ENCODE measurements around the gene SOX8. TPM values are rescaled to one million over a fixed set of nuclear protein-coding genes. Genes with fewer than 3 reads are reported as not detected.

SOX8 gene
- total RNA-seq, 1 donor from 2014 or later, result under 0.01 TPM

DNA sequence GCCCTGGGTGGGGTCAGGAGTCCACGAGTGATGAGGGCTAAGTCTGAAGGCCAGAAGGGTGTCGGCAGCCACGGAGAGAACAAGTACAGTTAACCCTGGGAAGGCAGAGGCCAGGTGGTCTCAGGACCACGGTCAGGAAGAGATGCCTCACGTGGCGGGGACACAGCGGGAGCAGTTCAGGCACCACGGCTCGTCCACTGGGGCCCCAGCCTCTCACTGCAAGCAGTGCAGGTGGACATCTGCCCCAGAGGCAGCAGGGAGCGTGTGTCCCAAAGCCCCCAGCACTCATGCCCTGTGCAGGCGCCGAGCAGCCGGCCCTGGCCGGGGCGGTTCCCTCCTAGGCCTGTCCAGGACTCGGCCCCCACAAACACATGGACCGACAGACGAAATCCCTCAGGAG lies 15.5 kb upstream of the SOX8 start:
- Histone ChIP-seq H3K36me3 (ENCODE audit: control insufficient read depth, insufficient read depth, low read length) (no peaks in the 10 kb centered on the region), H3K27me3 (ENCODE audit: control insufficient read depth, insufficient read depth, low read length) (no peaks in the 10 kb centered on the region), H3K4me3 (ENCODE audit: low read depth, low read length) (no peak overlapping the region)
- FAIRE-seq (no peak), DNase-seq (ENCODE audit: low read depth) (no peak)
- TF ChIP-seq, protein P1, sequence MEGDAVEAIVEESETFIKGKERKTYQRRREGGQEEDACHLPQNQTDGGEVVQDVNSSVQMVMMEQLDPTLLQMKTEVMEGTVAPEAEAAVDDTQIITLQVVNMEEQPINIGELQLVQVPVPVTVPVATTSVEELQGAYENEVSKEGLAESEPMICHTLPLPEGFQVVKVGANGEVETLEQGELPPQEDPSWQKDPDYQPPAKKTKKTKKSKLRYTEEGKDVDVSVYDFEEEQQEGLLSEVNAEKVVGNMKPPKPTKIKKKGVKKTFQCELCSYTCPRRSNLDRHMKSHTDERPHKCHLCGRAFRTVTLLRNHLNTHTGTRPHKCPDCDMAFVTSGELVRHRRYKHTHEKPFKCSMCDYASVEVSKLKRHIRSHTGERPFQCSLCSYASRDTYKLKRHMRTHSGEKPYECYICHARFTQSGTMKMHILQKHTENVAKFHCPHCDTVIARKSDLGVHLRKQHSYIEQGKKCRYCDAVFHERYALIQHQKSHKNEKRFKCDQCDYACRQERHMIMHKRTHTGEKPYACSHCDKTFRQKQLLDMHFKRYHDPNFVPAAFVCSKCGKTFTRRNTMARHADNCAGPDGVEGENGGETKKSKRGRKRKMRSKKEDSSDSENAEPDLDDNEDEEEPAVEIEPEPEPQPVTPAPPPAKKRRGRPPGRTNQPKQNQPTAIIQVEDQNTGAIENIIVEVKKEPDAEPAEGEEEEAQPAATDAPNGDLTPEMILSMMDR (IDR thresholded peaks at IDR 0.05; ENCODE audit: insufficient read depth, low read length, severe bottlenecking), result no peak

DNA sequence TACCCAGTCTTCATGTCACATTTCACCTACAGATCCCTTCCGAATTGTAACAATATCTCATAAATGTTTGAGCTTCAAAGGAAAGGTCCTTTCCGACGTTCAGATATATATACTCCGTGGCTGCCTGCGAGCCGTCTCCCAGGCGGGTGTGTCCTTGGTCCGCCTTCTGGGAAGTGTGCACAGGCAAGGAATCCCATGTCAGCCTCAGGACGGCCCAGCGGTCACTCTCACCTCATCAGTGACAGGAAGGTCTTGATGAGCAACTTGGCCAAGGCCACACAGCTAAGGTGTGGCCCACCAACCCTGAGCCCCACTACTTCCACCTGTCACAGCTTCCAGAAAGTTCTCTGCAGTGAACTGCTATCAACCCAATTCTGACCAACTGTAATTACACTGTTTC lies 15.1 kb upstream of the SOX8 start:
- Histone ChIP-seq H3K36me3 (ENCODE audit: control insufficient read depth, insufficient read depth, low read length) (no peaks in the 10 kb centered on the region), H3K27me3 (ENCODE audit: control insufficient read depth, insufficient read depth, low read length) (no peaks in the 10 kb centered on the region), H3K4me3 (ENCODE audit: low read depth, low read length) (no peak overlapping the region)
- no peak for FAIRE-seq
- no peak for DNase-seq (ENCODE audit: low read depth)
- TF ChIP-seq, protein P1 (IDR thresholded peaks at IDR 0.05; ENCODE audit: insufficient read depth, low read length, severe bottlenecking), result no peak

GRCh38 chr16:967077-967541 lies 14.5 kb upstream of the SOX8 start:
- Histone ChIP-seq H3K27me3 (ENCODE audit: control insufficient read depth, insufficient read depth, low read length) (no peaks in the 10 kb centered on the region), H3K36me3 (ENCODE audit: control insufficient read depth, insufficient read depth, low read length) (no peaks in the 10 kb centered on the region), H3K4me3 (ENCODE audit: low read depth, low read length) (no peak overlapping the region)
- TF ChIP-seq, protein P1 (IDR thresholded peaks at IDR 0.05; ENCODE audit: insufficient read depth, low read length, severe bottlenecking), result no peak
- FAIRE-seq, result no peak
- no peak for DNase-seq (ENCODE audit: low read depth)

DNA sequence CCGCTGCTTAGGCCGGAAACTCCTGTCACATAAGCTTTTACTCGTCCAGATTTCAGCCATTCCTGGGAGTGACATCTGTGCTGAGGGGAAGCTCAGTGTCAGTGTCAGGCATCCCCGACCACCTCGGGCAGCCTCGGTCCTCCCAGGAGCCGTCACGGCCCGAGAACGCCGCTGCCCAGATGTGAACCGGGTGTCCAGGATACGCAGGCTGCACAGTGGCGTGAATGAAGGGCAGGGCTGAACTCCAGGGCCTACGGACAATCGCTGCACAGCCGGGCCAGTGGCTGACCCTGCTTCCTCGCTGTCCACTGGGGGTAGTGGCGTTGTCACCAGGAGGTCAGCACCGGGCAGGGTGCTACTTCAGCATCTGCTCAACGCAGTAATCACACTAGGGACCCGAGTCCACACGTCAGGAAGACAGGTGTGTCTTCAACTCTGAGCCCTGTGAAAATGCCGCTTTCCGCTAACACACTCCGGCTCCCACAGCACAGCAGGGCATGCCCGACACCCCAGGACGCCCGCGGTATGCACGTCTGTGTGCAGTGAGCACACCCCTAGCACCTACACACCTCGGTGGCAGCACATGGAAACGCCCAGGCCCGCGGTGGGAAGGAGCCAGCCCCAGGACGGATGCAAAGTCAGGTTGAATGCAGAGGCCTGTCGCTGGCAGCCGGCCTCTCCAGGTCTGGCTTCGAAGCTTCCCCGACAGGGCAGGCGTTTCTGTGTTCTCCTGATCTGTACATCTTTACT lies 13.8 kb upstream of the SOX8 start:
- DNase-seq (ENCODE audit: low read depth) (no peak), FAIRE-seq (no peak)
- Histone ChIP-seq H3K36me3 (ENCODE audit: control insufficient read depth, insufficient read depth, low read length) (no peaks in the 10 kb centered on the region), H3K4me3 (ENCODE audit: low read depth, low read length) (no peak overlapping the region), H3K27me3 (ENCODE audit: control insufficient read depth, insufficient read depth, low read length) (no peaks in the 10 kb centered on the region)
- TF ChIP-seq, protein P1 (IDR thresholded peaks at IDR 0.05; ENCODE audit: insufficient read depth, low read length, severe bottlenecking), result no peak

DNA sequence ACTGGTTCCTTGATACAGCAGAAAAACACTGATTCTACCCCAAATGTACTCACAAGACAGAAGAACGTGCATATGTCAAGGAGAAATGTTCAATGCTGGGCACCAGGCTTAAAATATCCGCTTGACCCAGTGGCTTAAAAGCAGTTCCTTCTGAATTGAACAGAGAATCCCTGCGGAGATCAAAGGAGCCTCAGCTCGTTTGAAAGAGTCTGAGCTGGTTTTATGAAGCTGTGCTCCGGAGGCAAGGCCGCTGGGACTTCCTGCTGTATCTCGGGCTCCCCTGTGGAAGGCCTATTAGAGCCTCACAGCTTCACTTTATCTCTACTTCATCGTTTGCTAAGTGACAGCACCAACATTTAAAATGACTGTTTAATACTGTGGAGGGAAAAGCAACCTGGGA lies 12.9 kb upstream of the SOX8 start:
- DNase-seq (ENCODE audit: low read depth) (no peak), FAIRE-seq (no peak)
- no peaks in the 10 kb centered on the region for H3K27me3 ChIP-seq (ENCODE audit: control insufficient read depth, insufficient read depth, low read length)
- H3K4me3 ChIP-seq (ENCODE audit: low read depth, low read length), result no peak overlapping the region
- TF ChIP-seq, protein P1 (IDR thresholded peaks at IDR 0.05; ENCODE audit: insufficient read depth, low read length, severe bottlenecking), result no peak
- no peaks in the 10 kb centered on the region for H3K36me3 ChIP-seq (ENCODE audit: control insufficient read depth, insufficient read depth, low read length)

All from bronchial epithelial cell (primary cell).